Motor neuron (in vitro differentiated cells): ENCODE results near the gene NHERF1. TPM values are rescaled to one million over a fixed set of nuclear protein-coding genes. Genes with fewer than 3 reads are reported as not detected.

Source experiments
- ATAC-seq, 8 experiments: fragments of 200-7000 bp; cut with Tn5 transposase; replicated peaks in 6 of 8; 2 replicates each; pipeline ENCODE4 v1.8.0; 2021; ENCODE audit warnings: mild to moderate bottlenecking in 8 of 8, moderate library complexity in 8 of 8
- H3K27ac ChIP-seq, 2 donors: fragments of 250-450 bp; sonication (Bioruptor Pico); 2 replicates each; pipeline ENCODE4 v1.9.0; 2021; ENCODE audit warnings: antibody characterized with exemption in 2 of 2, mild to moderate bottlenecking in 2 of 2, moderate library complexity in 1 of 2
- H3K4me1 ChIP-seq, 2 donors: fragments of 250-450 bp; sonication (Bioruptor Pico); replicated peaks in 1 of 2; 2 replicates each; pipeline ENCODE4 v1.6.1; 2021; ENCODE audit warnings: antibody characterized with exemption in 2 of 2, mild to moderate bottlenecking in 2 of 2, moderate library complexity in 1 of 2
- H3K4me3 ChIP-seq, 5 donors: fragments of 250-450 bp; sonication (Bioruptor Pico); 2 replicates each; pipeline ENCODE4 v1.9.0; 2021; ENCODE audit warnings: antibody characterized with exemption in 5 of 5, mild to moderate bottlenecking in 5 of 5, moderate library complexity in 4 of 5
- WGBS, 10 experiments: fragments of 450-650 bp; shearing (Covaris generic); methylation state at CpG; one replicate each; pipeline ENCODE4 v1.0.0; 2022; 5-methylcytosine and 5-hydroxymethylcytosine counted together
- in situ Hi-C, 9 experiments: fragments of 400-800 bp; cut with MboI; loops; one replicate each; pipeline ENCODE4 v1.15.0; 2021; ENCODE audit warnings: low sequenced_read_pairs in 9 of 9, low pct_unique_long_range_greater_than_20kb in 2 of 9; ENCODE audit not compliant: unreplicated experiment in 9 of 9
- total RNA-seq, 8 experiments: library from RNA; unstranded; fragments of 300-600 nt; gene quantifications; 2 replicates each; pipeline versions ENCODE4 v1.2.3 to v1.2.4, GENCODE V29; 2022

NHERF1 gene
- total RNA-seq = 10 to 100 TPM in 4 of 8 experiments, 1 to 10 TPM in 4; 2.9 to 35.4 (median 12.9) TPM

GRCh38 chr17:74748529-74749278 is at the start of gene NHERF1:
NHERF1 (plus strand) TSS chr17:74748628; CDS start chr17:74748847, 219 bp downstream.
- Histone ChIP-seq H3K27ac (no peak within 1 kb of the TSS), H3K4me3 (peak within 1 kb of the TSS; percentile 34 to 51 (median 46)), H3K4me1 (peaks cover 0 to 20% of the 10 kb centered on the region in 2 donors)
- 0 to 14% (median 0%) methylated on average over 4 to 16 of the region's 90 CpGs; no CpG with 5 or more reads in 4 of the 10 experiments for WGBS, 10 experiments
- in situ Hi-C loops = no loop called here
- peak; percentile 89 to 95 (median 94) for ATAC-seq

- H3K27ac ChIP-seq = no peak overlapping the region
- in situ Hi-C loops = no loop called here
- no peaks in the 10 kb centered on the region for H3K4me1 ChIP-seq
- ATAC-seq = no peak
- no peak overlapping the region for H3K4me3 ChIP-seq
- 30 to 86% (median 82%) methylated on average over 3 to 5 of the region's 9 CpGs; no CpG with 5 or more reads in 5 of the 10 experiments for WGBS, 10 experiments
Measured at GRCh38 chr17:74699236-74699635, 49.2 kb upstream of the NHERF1 start.

- ATAC-seq = no peak
- in situ Hi-C loops = loop anchor here in 1 of 9 experiments (25.0 kb wide), 1 partner anchor 90 kb away; the partner anchor contains the start of gene CD300E
- no peak overlapping the region for H3K27ac ChIP-seq
Measured at GRCh38 chr17:74702116-74702871, 46.1 kb upstream of the NHERF1 start.

GRCh38 chr17:74703311-74703710 is 45.1 kb upstream of the NHERF1 start:
- 0 to 33% (median 19%) methylated on average over 1 of the region's 2 CpGs; no CpG with 5 or more reads in 6 of the 10 experiments for WGBS, 10 experiments
- in situ Hi-C loops = loop anchor here in 1 of 9 experiments (25.0 kb wide), 1 partner anchor 91 kb away; the partner anchor contains the start of gene CD300E
- no peak overlapping the region for H3K27ac ChIP-seq
- no peak overlapping the region for H3K4me3 ChIP-seq
- ATAC-seq = no peak
- H3K4me1 ChIP-seq = no peaks in the 10 kb centered on the region

More at GRCh38 chr17:74702116-74702871, 46.1 kb upstream of the NHERF1 start:
- Histone ChIP-seq H3K4me1 (no peaks in the 10 kb centered on the region), H3K4me3 (no peak overlapping the region)
- WGBS, 10 experiments = 0 to 84% (median 56%) methylated on average over 1 to 8 of the region's 9 CpGs

DNA sequence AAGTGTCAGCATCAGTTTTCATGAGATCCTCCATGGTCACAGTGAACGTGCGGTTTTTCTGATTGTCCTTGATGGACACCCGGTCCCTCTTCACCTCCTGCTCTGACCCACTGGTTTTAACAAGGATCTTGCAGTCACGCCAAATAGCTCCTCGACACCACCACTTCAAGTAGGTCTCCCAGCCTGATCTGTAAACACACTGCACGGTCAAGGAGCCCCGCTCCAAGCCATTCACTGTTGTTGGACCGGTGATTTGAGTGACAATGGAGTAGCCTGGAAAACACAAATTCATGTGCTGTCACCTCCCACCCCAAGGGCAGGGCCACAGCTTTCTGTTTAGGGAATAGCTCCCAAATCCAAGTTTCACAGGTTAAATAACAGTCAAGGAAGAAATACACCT is 43.9 kb upstream of the NHERF1 start:
- no peak overlapping the region for H3K4me3 ChIP-seq
- H3K27ac ChIP-seq = no peak overlapping the region
- WGBS, 10 experiments = 42 to 80% (median 70%) methylated on average over 2 to 8 of the region's 8 CpGs; no CpG with 5 or more reads in 3 of the 10 experiments
- no peak for ATAC-seq
- in situ Hi-C loops = loop anchor here in 1 of 9 experiments (25.0 kb wide), 1 partner anchor 92 kb away; the partner anchor contains the start of gene CD300E
- H3K4me1 ChIP-seq = no peaks in the 10 kb centered on the region

GRCh38 chr17:74711058-74711824 is 37.2 kb upstream of the NHERF1 start:
- WGBS, 10 experiments = 11 to 100% (median 51%) methylated on average over 2 to 10 of the region's 12 CpGs
- H3K4me3 ChIP-seq = no peak overlapping the region
- no peak for ATAC-seq
- no peaks in the 10 kb centered on the region for H3K4me1 ChIP-seq
- in situ Hi-C loops = loop anchor here in 1 of 9 experiments (25.0 kb wide), 1 partner anchor 99 kb away; the partner anchor contains the start of gene CD300E
- H3K27ac ChIP-seq = no peak overlapping the region

GRCh38 chr17:74712301-74712700 is 36.1 kb upstream of the NHERF1 start:
- H3K27ac ChIP-seq = no peak overlapping the region
- in situ Hi-C loops = loop anchor here in 1 of 9 experiments (25.0 kb wide), 1 partner anchor 100 kb away; the partner anchor contains the start of gene CD300E
- H3K4me1 ChIP-seq = no peaks in the 10 kb centered on the region
- WGBS, 10 experiments = 6 to 100% (median 62%) methylated on average over 1 to 6 of the region's 7 CpGs; no CpG with 5 or more reads in 2 of the 10 experiments
- no peak for ATAC-seq
- H3K4me3 ChIP-seq = no peak overlapping the region

DNA sequence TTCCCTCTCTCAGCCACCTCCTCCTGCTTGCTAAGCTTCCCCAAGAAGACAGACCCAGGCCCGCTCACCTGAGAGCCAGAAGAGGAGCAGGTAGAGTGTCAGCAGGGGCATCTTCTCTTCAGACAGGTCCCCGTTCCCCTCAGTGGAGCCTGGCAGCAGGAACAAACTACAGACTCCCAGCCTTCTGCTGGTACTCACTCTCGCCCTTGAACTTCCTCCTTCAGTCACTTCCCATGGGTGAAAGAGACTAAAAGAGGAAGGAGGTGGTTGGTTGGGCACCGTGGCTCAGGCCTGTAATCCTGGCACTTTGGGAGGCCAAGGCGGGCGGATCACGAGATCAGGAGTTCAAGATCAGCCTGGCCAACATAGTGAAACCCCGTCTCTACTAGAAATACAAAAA is 35.7 kb upstream of the NHERF1 start, which contains the start of gene CD300LF:
Gene CD300LF (minus strand): TSS at position 168 of the 400 bp plus-strand sequence. CDS start 57 bp downstream, at position 111.
- WGBS, 10 experiments = 50 to 100% methylated on average over 1 to 2 of the region's 8 CpGs; no CpG with 5 or more reads in 8 of the 10 experiments
- no peak for ATAC-seq
- no peak within 1 kb of the TSS for H3K4me3 ChIP-seq
- H3K4me1 ChIP-seq = no peaks in the 10 kb centered on the region
- in situ Hi-C loops = loop anchor here in 1 of 9 experiments (25.0 kb wide), 1 partner anchor 100 kb away; the partner anchor contains the start of gene CD300E
- H3K27ac ChIP-seq = no peak within 1 kb of the TSS

- in situ Hi-C loops = loop anchor here in 1 of 9 experiments (25.0 kb wide), 1 partner anchor 101 kb away; the partner anchor contains the start of gene CD300E
- Histone ChIP-seq H3K4me1 (no peaks in the 10 kb centered on the region), H3K4me3 (no peak overlapping the region), H3K27ac (no peak overlapping the region)
- no peak for ATAC-seq
- WGBS, 10 experiments = 0 to 79% (median 53%) methylated on average over 2 to 9 of the region's 12 CpGs; no CpG with 5 or more reads in 3 of the 10 experiments
Measured at GRCh38 chr17:74713171-74713755, 35.2 kb upstream of the NHERF1 start.

DNA sequence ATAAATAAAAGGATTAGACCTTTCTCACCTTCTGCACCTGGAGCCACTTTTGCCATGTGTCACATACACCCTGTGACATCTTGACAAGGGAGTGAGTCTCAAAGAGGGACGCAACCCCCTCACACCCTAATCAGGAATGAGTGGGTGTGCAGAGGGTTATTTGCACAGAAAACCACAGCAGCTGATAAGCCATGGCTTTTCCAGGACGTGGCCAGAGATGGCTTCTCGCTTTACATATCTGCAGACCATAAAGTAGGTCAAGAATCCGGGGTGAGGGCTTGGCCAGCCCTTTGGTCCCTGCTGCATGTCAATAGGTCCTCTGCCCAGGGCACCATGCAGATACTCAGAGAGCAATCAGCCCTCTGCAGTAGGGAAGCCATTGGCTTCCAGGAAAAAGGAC is 33.3 kb upstream of the NHERF1 start:
- no peaks in the 10 kb centered on the region for H3K4me1 ChIP-seq
- no peak for ATAC-seq

DNA sequence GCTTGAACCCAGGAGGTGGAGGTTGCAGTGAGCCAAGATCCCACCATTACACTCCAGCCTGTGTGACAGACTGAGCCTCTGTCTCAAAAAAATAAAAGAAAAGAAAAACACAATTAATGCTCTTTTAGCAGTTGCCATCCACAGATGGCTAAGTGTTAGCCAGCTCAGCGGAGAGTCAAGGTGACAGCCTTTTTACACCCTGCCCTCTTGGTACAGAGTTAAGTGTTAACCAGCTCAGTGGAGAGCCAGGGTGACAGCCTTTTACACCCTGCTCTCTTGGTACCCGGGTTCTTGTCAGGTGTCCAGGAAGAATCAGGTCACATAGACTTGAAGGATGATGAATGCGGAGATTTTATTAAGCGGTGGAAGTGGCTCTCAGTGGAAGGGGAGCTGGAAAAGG is 27.9 kb upstream of the NHERF1 start:
- Histone ChIP-seq H3K4me1 (peaks cover 7 to 12% of the 10 kb centered on the region in 2 donors), H3K27ac (no peak overlapping the region), H3K4me3 (no peak overlapping the region)
- no peak for ATAC-seq
- WGBS, 10 experiments = 60 to 93% (median 93%) methylated on average over 1 to 4 of the region's 4 CpGs; no CpG with 5 or more reads in 7 of the 10 experiments
- in situ Hi-C loops = loop anchor here in 1 of 9 experiments (25.0 kb wide), 1 partner anchor 108 kb away; the partner anchor contains the start of gene CD300E

More for the DNA sequence above, 33.3 kb upstream of the NHERF1 start:
- no peak overlapping the region for H3K27ac ChIP-seq
- no peak overlapping the region for H3K4me3 ChIP-seq
- in situ Hi-C loops = loop anchor here in 1 of 9 experiments (25.0 kb wide), 1 partner anchor 103 kb away; the partner anchor contains the start of gene CD300E
- 0 to 80% (median 49%) methylated on average over 1 to 3 of the region's 4 CpGs; no CpG with 5 or more reads in 4 of the 10 experiments for WGBS, 10 experiments
